Measurements from ENCODE around the gene ITM2B. TPM values are rescaled to one million over a fixed set of nuclear protein-coding genes. Genes with fewer than 3 reads are reported as not detected.
"Not testable (repeated sequence)": the region's sequence is repeated elsewhere in the genome, so short reads cannot be mapped to it uniquely, and the experiment has no call there.

ITM2B gene
- total RNA-seq, 2 experiments from 2014 or later = 76.7 to 77.5 TPM

DNA sequence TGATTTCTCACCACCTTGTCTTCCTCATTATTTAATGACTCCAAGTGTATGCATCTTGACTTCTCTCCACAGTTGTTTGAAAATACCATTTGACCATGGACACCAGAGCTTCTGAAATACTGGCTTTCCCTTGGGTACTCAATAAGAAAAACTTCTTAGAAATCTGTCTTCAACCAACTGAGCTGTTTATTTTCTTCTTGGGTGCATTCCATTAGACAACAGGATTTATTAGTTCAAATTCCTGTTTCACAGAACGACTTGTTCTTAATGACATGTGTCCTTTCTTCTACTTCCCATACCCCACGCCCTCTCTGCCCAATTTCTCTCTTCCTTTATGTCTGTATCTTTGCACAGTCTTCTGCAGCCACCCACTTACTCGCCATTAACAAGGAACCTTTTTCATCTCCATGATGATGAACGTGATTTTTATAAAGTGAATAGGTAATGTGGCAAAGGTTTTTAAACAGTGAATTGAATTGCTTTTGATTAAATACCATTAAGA lies 11.3 kb upstream of the ITM2B start:
- ChIA-PET POLR2A (interaction anchor here (1.9 kb wide), 1 partner anchor 11 kb away, joined by 10 read pairs; the partner anchor contains the start of gene ITM2B), CTCF (interaction anchor here (1.1 kb wide), 2 partner anchors 11 to 13 kb away, joined by 3 read pairs; partner anchors contain the start of gene ITM2B)

DNA sequence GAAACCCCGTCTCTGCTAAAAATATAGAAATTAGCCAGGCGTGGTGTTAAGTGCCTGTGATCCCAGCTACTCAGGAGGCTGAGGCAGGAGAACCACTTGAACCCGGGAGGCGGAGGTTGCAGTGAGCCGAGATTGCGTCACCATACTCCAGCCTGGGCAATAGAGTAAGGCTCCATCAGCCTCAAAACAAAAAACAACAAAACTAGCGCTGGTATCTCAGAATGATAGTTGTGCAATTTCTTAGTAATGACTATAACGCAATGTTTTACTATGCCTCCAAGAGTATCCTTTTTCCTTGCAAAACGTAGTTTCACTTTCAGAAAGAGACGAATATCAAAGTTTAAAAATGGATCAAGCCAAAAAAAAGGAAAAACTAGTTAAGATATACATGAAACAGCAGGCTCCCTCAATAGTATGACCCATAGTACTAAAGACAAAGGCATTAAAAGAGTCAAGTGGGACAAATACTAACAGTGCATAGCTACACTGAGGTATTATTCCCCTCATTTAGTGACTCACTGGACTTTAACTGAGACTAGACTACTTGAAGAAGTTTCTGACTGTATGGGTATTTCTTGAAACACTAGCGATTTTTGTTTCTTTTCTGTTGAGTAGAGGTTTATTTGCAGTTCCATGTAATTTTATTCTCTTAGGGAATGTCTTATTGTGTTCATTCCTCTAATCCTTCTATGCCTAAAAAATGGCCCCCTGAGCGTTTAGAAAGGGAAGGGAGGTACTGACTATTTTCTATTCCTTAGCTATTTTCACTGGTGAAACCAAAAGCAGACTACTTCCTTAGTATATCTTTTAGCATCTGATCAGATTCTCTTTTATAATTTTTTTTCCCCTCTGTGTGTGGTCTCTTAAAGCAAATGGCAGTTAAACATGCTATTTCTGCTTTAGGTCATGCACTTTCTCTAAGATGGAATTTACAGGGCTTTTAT lies 10.4 kb upstream of the ITM2B start:
- ChIA-PET CTCF (no interaction called here), POLR2A (interaction anchor here (1.0 kb wide), 1 partner anchor 10 kb away, joined by 3 read pairs; no protein-coding TSS in a partner anchor)

DNA sequence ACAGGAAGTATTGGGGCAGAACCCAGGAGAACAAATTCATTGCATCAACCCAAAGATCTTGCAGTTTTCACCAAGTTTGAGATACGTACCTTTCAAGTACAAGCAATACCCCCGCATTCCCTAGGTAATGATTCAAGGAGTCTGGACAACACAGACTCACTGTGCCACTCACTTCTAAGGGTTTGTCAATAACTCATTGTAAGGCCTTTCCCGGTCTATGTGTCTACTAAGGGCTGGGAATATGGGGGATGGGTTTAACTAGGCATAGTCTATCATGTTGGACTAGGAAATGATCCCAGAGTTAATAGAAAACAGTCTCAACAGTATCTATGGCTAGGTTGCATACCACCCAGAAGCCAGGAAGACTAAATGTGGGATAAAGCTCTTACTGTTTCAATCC lies 8.3 kb upstream of the ITM2B start:
- ChIA-PET POLR2A (no interaction called here), CTCF (interaction anchor here (1.2 kb wide), 1 partner anchor 13 kb away, joined by 4 read pairs; no protein-coding TSS in a partner anchor)

DNA sequence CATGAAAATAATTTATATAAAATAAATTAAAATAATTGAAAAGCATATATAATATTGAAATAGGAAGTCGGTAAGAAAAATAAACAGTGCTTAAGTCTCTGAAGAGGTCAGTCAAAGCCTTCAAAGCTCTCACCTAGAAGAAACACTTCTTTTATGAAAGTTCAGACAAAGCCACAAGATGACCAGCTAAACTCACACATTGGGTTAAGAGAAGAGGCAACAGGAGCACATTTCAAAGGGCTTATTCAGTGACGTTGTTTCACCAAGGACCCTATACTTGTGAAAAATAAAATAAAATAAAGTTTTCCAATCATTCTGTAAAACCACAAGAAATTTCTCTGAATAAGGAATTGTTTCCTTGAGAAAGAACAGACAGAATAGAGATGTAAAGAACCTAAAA lies 2.5 kb upstream of the ITM2B start:
- ChIA-PET POLR2A (no interaction called here), CTCF (no interaction called here)

DNA sequence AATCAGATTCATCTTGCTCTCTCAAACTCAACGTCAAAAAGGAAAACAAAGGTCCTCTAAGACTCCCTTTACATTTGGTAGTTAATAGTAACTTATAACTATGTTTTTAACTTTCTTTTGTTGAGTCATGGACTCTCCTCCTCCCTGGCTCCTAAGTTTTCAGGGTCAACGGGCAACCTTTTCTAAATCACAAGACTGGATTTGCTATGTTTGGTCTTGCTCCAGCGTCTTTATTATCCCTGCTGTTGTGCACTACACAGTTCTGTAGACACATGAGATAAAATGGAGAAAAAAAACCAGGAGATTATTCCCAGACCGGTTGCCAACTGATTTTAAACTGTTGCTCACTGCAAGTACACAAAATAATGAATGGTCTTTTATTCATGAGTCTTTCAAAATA lies 1.9 kb upstream of the ITM2B start:
- POLR2A ChIA-PET = no interaction called here
- CTCF ChIA-PET = no interaction called here

DNA sequence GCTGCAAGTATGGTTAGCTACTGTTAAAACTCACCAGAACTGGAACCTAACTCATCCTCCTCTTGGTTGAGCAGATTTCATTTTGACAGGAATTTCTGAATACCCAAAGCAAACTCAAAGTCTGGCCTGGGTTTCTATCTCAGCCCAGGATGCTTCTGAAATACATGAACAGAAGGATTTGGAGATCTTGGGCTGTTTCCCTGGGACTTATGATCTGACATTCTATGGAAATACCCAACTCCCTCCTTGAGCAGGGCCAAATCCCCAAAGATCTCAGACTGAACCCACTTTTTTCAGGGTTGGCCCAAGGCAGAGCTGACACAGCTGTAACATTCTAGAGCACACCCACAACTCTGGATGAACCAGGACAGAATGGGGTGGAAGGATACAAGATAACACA lies 1.1 kb upstream of the ITM2B start:
- CTCF ChIA-PET = no interaction called here

DNA sequence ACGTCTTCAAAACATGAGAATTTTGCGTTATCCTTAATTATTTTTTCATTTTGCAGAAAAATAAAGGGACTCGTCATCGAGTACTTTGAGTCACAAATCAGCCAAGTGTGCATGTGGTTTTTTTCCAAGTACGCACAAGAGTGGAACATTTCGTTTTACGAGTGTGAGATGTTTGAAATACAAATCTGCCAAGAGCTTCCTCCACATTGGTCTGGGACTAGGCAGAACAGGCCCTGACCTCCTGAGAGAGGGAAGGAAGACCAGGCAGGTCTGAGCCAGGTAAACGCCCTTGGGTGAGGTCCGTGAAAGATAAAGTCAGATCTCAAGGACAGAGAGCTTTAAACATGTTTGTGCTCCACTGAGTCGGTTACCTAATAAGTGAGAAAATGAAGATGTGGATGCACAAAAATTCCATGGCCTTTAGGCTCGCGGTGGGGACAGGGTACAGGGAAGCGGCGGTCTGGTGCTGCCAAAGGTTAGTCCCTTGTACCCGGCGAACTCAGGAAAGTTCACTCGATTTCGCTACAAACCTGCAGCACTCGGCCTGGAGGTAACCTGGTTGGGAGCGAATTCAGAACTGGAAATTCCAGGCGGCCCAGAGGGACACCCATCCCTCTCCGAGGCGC lies 473 bp upstream of the ITM2B start:
- CTCF ChIA-PET = interaction anchor here (0.7 to 1.4 kb wide), 4 partner anchors 11 to 90 kb away, joined by 3 read pairs; no protein-coding TSS in a partner anchor
- POLR2A ChIA-PET = interaction anchor here (0.6 to 1.6 kb wide), 6 partner anchors 12 to 105 kb away, joined by 3 to 10 read pairs (median 4); no protein-coding TSS in a partner anchor

More for the DNA sequence above, 1.1 kb upstream of the ITM2B start:
- POLR2A ChIA-PET = interaction anchor here (0.6 to 1.6 kb wide), 3 partner anchors 11 to 71 kb away, joined by 3 to 10 read pairs (median 7); no protein-coding TSS in a partner anchor

DNA sequence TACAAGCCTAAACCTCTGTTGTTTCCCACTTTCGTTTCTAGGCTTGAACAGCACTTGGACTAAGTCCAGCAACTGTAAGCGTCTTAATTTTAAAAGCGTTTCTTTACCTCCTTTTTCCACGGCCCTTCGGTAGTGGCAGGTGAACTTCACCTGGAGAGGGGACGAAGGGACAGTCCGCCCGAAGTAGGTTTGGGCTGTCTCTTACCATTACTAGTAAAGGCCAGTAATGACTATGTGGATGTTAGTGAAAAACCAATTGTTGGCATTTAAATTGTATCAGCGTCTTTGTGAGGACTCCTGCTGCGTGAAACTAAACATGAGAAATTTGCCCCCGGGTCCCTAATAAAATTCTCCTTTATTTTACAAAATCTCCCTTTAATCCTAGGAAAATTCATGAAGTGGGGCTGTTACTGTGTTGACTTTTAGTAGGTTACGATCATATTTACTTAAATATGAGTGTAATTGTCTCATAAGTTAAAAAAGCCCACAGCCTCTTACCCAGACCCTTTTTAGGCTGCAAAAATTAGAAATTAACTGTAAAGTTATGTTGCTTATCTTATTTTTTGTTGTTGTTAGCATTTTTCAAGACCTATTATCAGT lies 983 bp downstream of the ITM2B start:
- POLR2A ChIA-PET = no interaction called here
- CTCF ChIA-PET = interaction anchor here (1.4 kb wide), 1 partner anchor 85 kb away, joined by 3 read pairs; no protein-coding TSS in a partner anchor

DNA sequence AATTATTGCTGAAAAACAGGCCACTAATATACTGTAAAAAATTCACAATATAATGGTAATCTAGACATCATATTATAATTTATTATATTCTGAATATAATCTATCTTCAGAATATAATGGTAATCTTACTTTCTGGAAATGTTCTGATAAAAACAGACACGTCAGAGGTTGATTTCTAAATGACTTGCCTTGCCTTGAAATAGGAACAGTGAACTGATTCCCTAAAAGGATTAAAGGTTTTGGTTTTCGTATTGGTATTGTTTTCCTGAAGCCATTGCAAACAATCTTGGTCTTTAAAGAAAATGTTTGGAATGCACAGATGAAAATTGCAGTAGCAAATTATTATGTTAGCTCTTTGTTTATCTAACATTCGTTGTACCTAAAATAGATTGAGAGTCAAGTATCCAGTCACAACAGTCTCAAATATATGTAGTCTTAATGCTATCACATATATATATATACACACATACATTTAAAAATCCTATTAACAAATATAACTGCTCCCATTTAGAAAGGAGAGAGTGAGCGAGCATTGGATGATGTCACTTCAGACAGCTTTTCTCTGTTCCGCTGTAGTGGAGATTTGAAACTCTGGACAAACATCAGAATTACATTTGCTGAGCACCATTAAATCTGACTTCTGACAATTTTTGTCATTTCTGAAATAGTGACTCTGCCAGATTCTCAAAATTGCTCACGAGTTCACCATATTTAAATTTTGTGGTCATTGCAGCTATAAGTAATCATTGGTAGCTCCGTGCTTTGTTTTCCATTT lies 1.7 kb downstream of the ITM2B start:
- CTCF ChIA-PET = interaction anchor here (0.9 kb wide), 1 partner anchor 14 kb away, joined by 3 read pairs; no protein-coding TSS in a partner anchor
- POLR2A ChIA-PET = interaction anchor here (0.7 to 1.3 kb wide), 2 partner anchors 140 to 298 kb away, joined by 3 read pairs; partner anchors contain the start of gene MED4

DNA sequence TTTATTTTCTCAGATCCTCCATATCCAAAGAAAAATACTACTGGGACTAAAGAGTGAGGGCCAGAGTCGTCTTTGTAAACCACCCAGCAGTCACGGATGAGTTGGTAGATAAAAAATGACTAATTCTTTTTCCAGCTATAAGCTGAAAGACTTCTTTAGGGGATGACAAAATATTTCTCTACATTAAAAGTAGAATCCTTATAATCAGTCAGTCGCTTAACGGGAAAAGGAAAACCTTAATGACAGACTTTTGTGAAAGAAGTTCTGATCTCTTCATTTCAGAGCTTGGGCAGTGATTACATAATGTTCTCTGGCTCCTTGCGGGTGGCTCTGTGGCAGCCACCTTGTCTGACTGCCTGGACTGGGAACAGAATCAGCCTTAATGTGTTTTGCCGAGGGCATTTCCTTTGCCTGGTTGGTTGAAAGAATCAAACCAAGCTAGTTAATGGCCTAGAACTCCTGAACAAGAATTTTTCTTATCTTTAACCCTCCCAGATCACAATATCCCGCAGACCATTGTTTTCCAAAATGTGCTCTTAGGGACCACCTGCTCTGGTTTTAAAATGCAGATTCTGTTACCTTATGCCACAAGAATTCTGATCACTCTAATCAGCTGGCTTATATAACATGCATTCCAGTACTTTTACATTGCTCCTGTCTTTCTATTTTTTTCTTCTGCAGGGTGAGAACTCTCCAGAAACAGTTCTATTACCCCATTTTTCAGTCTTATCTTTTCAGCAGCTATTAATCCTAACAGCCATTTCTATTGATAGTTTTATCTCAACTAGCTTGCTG lies 2.5 kb downstream of the ITM2B start:
- ChIA-PET POLR2A (interaction anchor here (0.6 to 1.3 kb wide), 4 partner anchors 140 to 1729 kb away, joined by 3 to 4 read pairs (median 4); partner anchors contain the start of gene MED4), CTCF (interaction anchor here (0.6 to 0.9 kb wide), 2 partner anchors 14 to 579 kb away, joined by 3 read pairs; no protein-coding TSS in a partner anchor)

DNA sequence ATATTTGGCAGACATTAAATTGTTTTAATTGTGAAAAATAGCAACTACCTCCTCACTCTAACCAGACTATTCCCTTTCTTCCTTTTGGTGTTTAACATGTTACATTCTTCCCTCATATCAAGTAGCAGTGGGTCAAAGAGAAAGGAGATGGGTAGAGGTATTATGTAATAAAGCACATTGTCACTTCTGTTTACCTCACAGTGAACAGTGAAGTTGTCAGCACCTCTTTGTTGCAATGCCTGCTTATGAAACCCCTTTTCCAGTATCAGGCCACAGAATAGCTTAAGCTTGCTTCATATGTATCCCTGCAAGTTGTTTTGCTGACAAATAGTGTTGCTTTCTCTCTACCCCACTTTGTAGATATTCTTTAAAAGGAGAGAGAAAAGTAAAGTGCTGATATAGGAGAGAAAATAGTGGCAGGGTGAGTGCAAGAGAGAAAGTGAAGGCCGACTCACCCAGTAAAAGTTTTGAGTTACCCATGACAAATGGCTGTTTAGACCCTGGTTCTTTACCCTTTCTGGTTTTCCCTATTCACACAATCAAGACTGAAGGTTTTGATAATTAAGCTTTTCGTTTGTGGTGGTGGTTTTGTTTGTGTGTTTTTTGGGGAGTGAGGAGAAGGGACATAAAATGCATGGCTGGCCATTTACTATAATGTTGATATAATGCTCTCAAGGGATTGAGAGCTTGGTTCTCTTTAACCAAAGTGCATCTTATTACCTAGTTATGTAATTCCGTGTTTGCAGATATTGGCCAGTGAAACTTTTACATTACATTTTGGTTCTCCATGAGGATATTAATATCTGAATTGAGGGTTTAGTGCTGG lies 3.7 kb downstream of the ITM2B start:
- CTCF ChIA-PET = no interaction called here
- POLR2A ChIA-PET = no interaction called here

DNA sequence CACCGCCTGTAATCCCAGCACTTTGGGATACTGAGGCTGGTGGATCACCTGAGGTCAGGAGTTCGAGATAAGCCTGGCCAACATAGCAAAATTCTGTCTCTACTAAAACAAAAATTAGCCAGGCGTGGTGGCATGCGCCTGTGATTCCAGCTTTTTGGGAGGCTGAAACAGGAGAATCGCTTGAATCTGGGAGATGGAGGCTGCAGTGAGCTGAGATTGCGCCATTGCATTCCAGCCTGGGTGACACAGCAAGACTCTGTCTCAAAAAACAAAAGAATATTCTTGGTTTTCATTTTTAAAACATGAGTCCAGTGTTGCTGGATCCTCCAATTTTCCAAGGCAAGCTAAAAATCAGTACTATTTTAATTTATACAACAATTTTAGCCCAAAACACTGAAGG lies 6.4 kb downstream of the ITM2B start:
- CTCF ChIA-PET = interaction anchor here (1.0 kb wide), 1 partner anchor 145 kb away, joined by 3 read pairs; the partner anchor contains the start of gene MED4
- POLR2A ChIA-PET = not testable (repeated sequence)

DNA sequence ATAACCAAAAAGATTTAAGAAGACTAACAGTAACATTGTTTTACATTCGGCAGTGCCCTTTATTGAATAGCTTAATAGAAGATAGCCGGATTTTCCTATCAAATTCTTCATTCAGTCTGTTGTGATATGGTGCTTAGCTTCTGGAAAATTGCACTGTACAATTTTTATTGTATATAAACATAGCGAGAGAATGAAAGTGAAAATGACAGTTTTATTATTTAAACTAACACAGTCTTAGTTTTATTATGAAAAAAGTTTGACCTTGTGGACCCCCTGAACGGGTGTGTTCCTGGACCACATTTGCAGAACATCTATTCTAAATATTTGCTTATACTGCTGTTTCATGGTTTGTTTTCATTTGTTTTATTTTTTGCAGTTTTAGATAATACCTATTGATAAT lies 8.6 kb downstream of the ITM2B start:
- ChIA-PET CTCF (interaction anchor here (1.3 kb wide), 1 partner anchor 147 kb away, joined by 3 read pairs; the partner anchor contains the start of gene MED4), POLR2A (no interaction called here)

DNA sequence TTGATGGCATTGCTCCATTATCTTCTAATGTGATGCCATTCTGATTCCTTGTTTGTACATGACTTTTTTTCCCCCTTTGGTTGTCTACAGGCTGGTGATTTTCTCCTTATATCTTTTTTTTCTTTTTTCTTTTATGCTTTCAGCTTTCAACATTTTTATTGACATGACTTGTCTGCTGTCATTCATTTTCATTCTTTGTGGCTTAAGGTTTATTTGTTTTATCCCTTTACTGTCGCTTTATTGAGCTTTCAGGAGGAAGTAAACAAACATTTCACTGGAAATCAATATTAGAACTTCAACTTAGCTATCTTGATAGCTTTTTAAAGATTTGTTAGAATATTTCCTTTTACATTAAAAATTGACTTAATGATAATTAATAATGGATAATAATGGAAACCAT lies 9.7 kb downstream of the ITM2B start:
- ChIA-PET CTCF (no interaction called here), POLR2A (no interaction called here)

DNA sequence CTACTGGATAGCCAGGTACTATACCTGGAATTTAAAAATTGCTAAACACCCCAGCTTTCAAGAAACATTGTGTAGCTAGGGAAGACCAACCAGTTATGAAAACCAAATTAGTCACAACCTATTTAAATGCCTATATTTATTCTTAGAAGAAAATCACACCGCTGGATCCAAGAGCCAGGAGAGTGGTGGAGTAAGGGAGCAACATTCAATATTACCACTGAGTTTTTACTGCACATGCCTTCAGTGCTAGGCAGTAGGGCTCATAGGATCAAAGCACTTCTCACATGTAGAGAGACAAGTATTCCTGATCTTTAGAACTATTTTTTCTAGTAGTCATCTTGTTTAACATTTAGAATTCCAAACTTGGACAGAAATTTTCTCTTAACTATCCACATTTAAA lies 11.2 kb downstream of the ITM2B start:
- ChIA-PET POLR2A (no interaction called here), CTCF (no interaction called here)

DNA sequence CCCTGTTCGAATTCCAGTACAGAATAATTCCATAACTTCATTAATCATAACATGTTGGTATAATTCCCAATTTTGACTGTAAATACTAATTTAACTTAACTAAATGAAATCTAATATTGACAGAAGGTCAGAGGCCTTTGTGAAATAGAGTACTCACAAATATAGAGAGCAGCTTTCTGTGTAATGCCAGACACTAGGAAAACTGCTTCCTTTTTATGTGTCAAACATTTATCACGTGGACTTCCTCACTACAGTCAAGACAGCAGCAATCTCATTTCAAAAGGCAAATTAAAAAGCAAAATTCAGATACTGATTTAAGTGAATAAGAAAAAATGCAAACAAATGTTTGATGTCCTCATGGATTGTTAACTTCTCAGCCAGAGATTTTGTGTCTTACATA lies 13.1 kb downstream of the ITM2B start:
- POLR2A ChIA-PET = no interaction called here
- CTCF ChIA-PET = no interaction called here

DNA sequence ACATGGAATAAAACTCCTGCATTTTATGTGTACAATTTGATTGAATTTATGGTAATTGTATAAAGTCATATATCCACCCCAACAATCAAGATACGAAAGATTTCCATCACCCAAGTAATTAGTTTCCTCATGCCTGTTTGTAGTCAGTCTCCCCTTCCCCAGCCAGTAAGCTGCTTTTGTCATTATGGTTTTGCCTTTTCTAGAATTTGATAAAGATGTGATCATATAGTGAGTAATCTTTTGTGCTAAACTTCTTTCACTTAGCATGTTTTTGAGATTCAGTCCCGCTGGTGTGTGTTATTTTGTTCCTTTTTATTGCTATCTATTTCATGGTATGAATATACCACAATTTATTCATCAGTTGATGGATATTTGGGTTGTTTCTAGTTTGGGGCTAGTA lies 16.0 kb downstream of the ITM2B start:
- POLR2A ChIA-PET = no interaction called here
- CTCF ChIA-PET = no interaction called here
